ENCODE results near the gene SLC35C1. TPM values are rescaled to one million over a fixed set of nuclear protein-coding genes. Genes with fewer than 3 reads are reported as not detected.

SLC35C1 gene
- total and polyA plus RNA-seq, 2 donors from 2014 or later: 5.7 to 20.6 TPM

GRCh38 chr11:45860764-45861510 is 56.0 kb downstream of the SLC35C1 start:
- Histone ChIP-seq H3K27me3 (ENCODE audit: control insufficient read depth, insufficient read depth, low read length) (no peaks in the 10 kb centered on the region), H3K4me3 (ENCODE audit: low read length in 3 of 3) (no peak overlapping the region), H3K36me3 (ENCODE audit: control insufficient read depth in 2 of 3, insufficient read depth in 3 of 3, low read length in 3 of 3) (peaks cover 13 to 76% (median 39%) of the 10 kb centered on the region in 3 donors), H3K9me3 (ENCODE audit: control insufficient read depth in 2 of 3, insufficient read depth in 1 of 3, low read length in 3 of 3) (no peaks in the 10 kb centered on the region), H3K4me1 (ENCODE audit: control insufficient read depth in 2 of 3, insufficient read depth in 2 of 3, low read depth in 1 of 3, low read length in 3 of 3) (peaks cover 7 to 40% (median 36%) of the 10 kb centered on the region in 3 donors), H3K27ac (ENCODE audit: low read depth in 2 of 2, low read length in 2 of 2) (no peak overlapping the region), H3K9ac (ENCODE audit: low read length in 3 of 3) (no peak overlapping the region)
- intact Hi-C loops (cut with DNase I): no loop called here
- FAIRE-seq (no peak), DNase-seq (no peak)
- TF ChIP-seq CTCF (IDR thresholded peaks at IDR 0.05; ENCODE audit: borderline replicate concordance, extremely low read depth, insufficient read depth): no peak

Other genes with a start within 250 kb of the SLC35C1 start
- 2.8 TPM for gene CHST1, start 139.5 kb upstream of the SLC35C1 start, total RNA-seq
- 2.9 TPM for gene CHST1, start 139.5 kb upstream of the SLC35C1 start, polyA plus RNA-seq (ENCODE audit: insufficient read depth, low read depth, low replicate concordance)
- 44.5 TPM for gene CRY2, start 42.3 kb downstream of the SLC35C1 start, total RNA-seq
- gene CRY2, start 42.3 kb downstream of the SLC35C1 start, polyA plus RNA-seq (ENCODE audit: insufficient read depth, low read depth, low replicate concordance): 20.7 TPM
- 15.7 TPM for gene MAPK8IP1, start 80.5 kb downstream of the SLC35C1 start, total RNA-seq
- gene MAPK8IP1, start 80.5 kb downstream of the SLC35C1 start, polyA plus RNA-seq (ENCODE audit: insufficient read depth, low read depth, low replicate concordance): 24.8 TPM
- gene FREY1, start 102.1 kb downstream of the SLC35C1 start, total RNA-seq: 1.0 TPM
- gene FREY1, start 102.1 kb downstream of the SLC35C1 start, polyA plus RNA-seq (ENCODE audit: insufficient read depth, low read depth, low replicate concordance): 0.99 TPM
- gene PEX16, start 112.7 kb downstream of the SLC35C1 start, total RNA-seq: 38.4 TPM
- gene PEX16, start 112.7 kb downstream of the SLC35C1 start, polyA plus RNA-seq (ENCODE audit: insufficient read depth, low read depth, low replicate concordance): 46.0 TPM
- 13.1 TPM for gene LARGE2, start 117.5 kb downstream of the SLC35C1 start, total RNA-seq
- gene LARGE2, start 117.5 kb downstream of the SLC35C1 start, polyA plus RNA-seq (ENCODE audit: insufficient read depth, low read depth, low replicate concordance): 29.8 TPM